HG02759 (cell line): ENCODE results near the gene UQCR11.

Experiments
- ATAC-seq: cut with Tn5 transposase; IDR thresholded peaks from one replicate; pipeline ENCODE4 v1.9.1; 2021; ENCODE audit warnings: mild to moderate bottlenecking, moderate library complexity; ENCODE audit not compliant: unreplicated experiment

UQCR11 gene

DNA sequence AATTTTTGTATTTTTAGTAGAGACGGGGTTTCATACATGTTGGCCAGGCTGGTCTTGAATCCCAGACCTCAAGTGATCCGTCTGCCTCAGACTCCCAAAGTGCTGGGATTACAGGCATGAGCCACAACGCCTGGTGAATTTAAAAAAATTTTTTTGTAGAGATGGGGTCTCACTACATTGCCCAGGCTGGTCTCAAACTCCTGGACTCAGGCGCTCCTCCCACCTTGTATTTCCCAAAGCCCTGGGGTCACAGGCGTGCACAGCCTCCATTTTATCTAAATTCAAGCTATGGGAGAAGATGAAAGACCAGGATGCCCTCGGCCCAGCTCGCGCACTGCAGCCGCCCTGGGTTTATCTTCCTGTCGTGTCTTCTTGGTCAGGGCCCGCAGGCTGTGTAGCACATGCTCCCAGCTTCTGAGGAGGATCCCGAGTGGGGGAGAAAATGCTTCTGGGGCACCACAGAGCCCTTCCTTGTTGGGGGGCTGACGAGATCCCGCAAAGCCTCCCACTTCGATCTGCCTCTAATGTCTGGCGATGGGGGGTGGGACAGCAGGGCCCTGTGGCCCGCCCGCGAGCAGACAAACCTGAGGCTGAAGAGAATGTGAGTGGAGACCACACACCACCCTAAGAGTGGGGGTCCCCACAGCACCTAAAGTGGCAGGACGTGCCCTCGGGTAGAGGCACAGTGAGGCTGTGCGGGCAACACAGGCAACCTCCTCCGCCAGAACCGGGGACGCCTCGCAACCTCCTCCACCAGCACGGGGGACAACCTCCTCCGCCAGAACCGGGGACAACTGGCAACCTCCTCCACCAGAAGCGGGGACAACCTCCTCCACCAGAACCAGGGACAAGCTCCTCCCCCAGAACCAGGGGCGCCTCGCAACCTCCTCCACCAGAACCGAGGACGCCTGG, 31.3 kb upstream of the UQCR11 start:
- no peak for ATAC-seq

GRCh38 chr19:1634938-1635243, 29.6 kb upstream of the UQCR11 start:
- ATAC-seq = no peak

GRCh38 chr19:1634242-1634937, 29.1 kb upstream of the UQCR11 start:
- no peak for ATAC-seq

- ATAC-seq = no peak
These were observed 28.1 kb upstream of the UQCR11 start for GRCh38 chr19:1633269-1633826.

- ATAC-seq = no peak
These were observed 27.4 kb upstream of the UQCR11 start for GRCh38 chr19:1632462-1633268.

DNA sequence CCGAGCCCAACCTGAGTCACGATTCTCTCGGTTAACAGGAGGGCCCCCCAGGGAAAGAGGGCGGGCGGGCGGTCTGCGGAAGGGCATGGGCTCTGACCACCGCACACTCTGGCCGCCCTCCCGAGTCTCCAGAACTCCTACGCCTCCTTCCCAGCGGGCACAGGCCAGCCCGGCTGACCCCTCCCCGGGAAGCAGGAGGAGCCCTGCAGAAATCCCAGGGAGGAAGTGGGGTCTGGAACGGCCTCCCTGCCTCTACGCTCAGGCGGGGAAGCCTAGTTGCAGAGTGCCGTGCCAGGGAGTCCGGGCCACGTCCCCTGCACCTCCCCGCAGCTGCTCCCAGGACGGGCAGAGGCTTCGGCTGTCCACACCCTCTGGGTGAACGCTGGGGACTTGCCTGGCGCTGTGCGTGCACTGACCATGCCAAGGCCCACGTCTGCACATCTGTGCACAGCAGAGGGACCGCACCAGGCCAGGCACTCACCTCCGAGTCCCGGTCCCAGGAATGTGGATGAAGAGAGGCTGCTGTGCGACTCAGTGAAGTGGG, 26.4 kb upstream of the UQCR11 start:
- ATAC-seq = no peak

DNA sequence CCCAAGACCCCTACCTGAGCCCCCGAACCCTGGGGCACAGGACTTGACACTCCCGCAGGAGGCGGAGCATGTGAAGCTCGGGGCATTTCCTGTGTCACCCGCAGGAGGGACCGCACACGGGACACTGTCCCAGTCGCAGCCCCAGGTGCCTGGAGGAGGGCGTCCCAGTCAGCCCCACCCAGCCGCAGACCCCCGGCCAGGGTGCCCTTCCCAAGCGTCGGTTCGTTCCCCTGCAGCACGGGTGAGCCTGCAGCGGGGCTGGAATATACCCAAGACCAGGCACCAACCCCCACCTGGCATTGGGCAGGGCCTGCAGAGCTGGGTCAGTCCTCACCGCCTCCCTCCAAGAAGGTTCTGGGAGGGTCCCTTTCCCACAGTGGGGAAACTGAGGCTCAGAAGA, 25.5 kb upstream of the UQCR11 start:
- ATAC-seq = no peak

- no peak for ATAC-seq
These were observed 24.8 kb upstream of the UQCR11 start for GRCh38 chr19:1630012-1630411.

GRCh38 chr19:1629256-1629808, 24.1 kb upstream of the UQCR11 start:
- ATAC-seq = no peak

DNA sequence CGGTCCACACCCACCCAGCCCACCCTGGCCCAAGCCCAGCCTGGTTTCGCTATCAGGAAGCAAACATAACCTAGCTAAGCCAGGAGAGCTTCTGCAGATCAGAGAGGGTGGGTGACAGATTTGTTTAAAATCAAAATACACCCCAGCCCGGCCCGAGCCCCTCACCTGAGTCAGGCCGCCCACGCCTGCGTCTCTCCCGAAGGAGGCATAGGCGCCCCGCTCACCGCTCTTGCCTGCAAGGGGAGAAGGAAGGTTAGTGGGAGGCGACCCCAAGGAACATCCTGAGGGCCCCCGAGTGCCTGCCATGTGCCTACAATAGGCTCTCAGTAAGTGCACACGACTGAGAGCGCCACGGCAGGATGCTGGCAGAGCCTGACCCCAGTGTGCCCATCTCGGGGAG, 21.9 kb upstream of the UQCR11 start:
- ATAC-seq = no peak

DNA sequence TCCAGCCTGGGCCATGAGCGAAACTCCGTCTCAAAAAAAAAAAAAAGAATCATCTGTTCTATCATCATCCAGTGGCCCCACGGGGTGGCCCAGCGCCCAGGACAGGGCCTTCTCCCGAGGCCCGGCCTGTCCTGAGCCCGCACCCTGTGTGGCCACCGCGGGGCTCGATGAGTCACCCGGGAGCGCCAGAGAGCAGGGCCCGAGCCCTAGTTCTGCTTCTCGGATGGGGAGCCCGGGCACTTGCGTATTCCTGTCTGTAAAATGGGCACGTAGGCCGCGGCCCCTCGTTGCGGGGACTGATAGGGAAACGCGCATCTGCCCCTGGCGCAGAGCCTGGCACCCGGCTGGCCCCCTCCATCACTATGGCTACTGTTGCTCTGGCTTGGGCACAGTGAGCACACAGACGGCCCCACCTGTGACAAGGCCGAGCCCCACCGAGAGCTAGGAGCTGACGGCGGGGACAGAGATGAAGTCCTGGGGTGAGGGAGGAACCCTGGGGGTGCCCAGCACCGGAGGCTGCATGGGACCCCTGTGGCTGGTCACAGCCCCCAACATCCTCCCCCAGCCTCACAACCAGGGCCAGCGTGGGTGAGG, 21.3 kb upstream of the UQCR11 start:
- ATAC-seq = no peak

DNA sequence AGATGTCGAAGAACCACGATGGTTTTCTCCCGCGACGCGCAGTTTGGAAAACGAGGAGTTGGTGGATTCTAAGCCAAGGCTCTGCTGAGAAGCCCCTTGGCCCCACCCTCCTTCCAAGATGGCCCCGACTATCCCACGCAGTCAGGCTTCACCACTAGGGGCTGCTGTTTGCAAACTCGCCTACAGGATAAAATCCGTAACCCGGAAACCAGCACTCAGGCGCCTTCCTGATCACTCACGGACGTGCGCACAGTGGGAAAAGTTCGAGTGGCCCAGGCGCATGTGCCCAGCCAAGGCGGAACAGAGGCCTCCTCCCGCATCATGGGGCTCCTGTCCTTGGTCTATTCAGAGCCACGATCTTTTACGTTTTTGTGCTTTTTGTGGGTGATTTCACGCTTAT, 19.2 kb upstream of the UQCR11 start:
- ATAC-seq = no peak

- ATAC-seq = no peak
These were observed 17.3 kb upstream of the UQCR11 start for GRCh38 chr19:1622541-1622940.

- ATAC-seq = no peak
These were observed 16.7 kb upstream of the UQCR11 start for GRCh38 chr19:1622007-1622406.

DNA sequence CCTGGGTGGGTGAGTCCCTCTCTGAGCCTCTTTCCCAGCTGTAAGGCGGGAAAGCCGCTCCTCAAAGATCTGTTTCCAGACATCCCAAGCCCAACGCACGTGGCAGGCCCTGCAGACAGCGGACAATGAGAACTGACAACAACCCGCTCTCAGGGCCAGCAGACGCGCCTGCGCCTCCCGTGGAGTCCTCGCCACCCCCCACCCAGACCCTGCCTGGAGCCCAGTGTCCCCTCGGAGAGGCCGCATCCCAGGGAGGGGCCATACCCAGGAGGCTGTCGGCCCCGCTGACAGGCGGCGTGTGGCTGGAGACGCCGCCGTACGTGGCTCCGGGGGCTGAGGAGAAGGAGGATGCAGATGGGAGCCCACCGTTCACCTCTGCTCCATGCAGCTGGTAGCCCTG, 16.3 kb upstream of the UQCR11 start:
- no peak for ATAC-seq

- ATAC-seq = no peak
These were observed 15.8 kb upstream of the UQCR11 start for GRCh38 chr19:1621021-1621420.

DNA sequence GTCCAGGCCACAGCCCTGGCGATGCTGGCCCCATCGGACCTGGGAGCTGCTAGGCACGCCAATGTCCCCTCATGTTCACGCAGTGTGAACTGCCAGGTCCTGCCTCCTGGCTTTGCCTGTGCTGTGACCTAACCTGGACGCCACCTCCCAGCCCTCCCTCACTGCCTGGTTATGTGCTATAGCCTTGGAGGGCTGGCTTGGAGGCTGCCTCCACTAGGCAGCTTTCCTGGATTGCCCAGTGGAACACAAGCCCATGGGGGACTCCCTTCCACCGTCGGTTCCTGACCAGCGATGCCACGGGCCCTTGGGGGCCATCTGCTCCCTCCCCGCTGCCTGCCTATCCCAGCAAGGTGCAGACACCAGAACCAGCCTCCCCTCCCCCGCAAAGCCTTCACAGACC, 15.2 kb upstream of the UQCR11 start:
- no peak for ATAC-seq

GRCh38 chr19:1619703-1620102, 14.4 kb upstream of the UQCR11 start:
- no peak for ATAC-seq

DNA sequence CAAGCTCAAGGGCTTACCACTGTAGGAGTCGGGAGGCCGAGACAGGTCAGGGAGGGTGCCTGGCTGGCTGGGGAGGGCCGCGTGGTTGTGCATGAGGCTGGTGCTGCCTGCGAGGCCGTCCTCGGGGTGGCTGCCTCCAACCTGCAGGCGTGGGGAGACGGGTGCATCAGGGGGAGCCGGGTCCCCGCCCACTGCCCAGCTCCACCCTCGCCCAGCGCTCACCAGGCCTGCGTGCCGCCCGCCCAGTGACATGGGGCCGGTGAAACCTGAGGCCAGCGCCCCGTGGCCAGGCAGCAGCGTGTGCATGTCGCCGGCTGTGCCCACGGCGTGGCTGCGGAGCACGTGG, 13.8 kb upstream of the UQCR11 start:
- no peak for ATAC-seq
